Caco-2 (cell line): ENCODE measurements around the gene ALDH1A3. TPM values are rescaled to one million over a fixed set of nuclear protein-coding genes. Genes with fewer than 3 reads are reported as not detected.

Experiments used
- BruUV-seq: library from RNA; stranded (reverse); fragments of 400-500 nt; replicated peaks from 2 replicates; lab custom pipeline; 2021; lab: Mats Ljungman, UMichigan
- CTCF ChIA-PET: fragments of 300-600 bp; sonication (Branson Sonifier 250); formaldehyde crosslinking; loops from one replicate; lab custom pipeline; 2022; ENCODE audit warnings: antibody characterized with exemption; lab: Charles Lee
- POLR2A ChIA-PET: fragments of 300-600 bp; sonication (Branson Sonifier 250); formaldehyde crosslinking; loops from one replicate; lab custom pipeline; 2022; ENCODE audit warnings: antibody characterized with exemption; lab: Charles Lee
- DNase-seq, 2 experiments: peaks; one replicate each; pipeline versions ENCODE4 v3.0.0 to v3.0.0-alpha.2; 2020 to 2022
- H3K27me3 ChIP-seq: replicated peaks from 2 replicates; pipeline ENCODE4 v1.6.0; 2011; ENCODE audit warnings: low read length; ENCODE audit not compliant: control insufficient read depth, insufficient read depth
- H3K36me3 ChIP-seq: 2 replicates; pipeline ENCODE4 v1.5.1; 2011; ENCODE audit warnings: low read length; ENCODE audit not compliant: control insufficient read depth, insufficient read depth
- H3K4me1 ChIP-seq: fragments of 250-450 bp; sonication (Bioruptor Pico); 2 replicates; pipeline ENCODE4 v1.5.1; 2020; ENCODE audit warnings: mild to moderate bottlenecking
- H3K4me3 ChIP-seq: 2 replicates; pipeline ENCODE4 v1.5.1; 2011; ENCODE audit warnings: low read depth, mild to moderate bottlenecking, control low read depth, low read length
- H3K9me3 ChIP-seq: fragments of 250-450 bp; sonication (Bioruptor Pico); 2 replicates; pipeline ENCODE4 v1.5.1; 2020; ENCODE audit warnings: mild to moderate bottlenecking, moderate library complexity
- H3K27ac Mint-ChIP-seq: one replicate; pipeline ENCODE4 v1.8.0; 2022; ENCODE audit warnings: mixed read lengths; ENCODE audit not compliant: unreplicated experiment
- H3K27me3 Mint-ChIP-seq: one replicate; pipeline ENCODE4 v1.8.0; 2022; ENCODE audit warnings: mixed read lengths; ENCODE audit not compliant: insufficient read depth, unreplicated experiment
- H3K36me3 Mint-ChIP-seq: one replicate; pipeline ENCODE4 v1.8.0; 2022; ENCODE audit warnings: mild to moderate bottlenecking, mixed read lengths; ENCODE audit not compliant: insufficient read depth, unreplicated experiment
- H3K4me1 Mint-ChIP-seq: one replicate; pipeline ENCODE4 v1.8.0; 2022; ENCODE audit warnings: low read depth, mixed read lengths; ENCODE audit not compliant: unreplicated experiment
- H3K4me3 Mint-ChIP-seq: one replicate; pipeline ENCODE4 v1.8.0; 2022; ENCODE audit warnings: mild to moderate bottlenecking, moderate library complexity, mixed read lengths; ENCODE audit not compliant: unreplicated experiment
- H3K9me3 Mint-ChIP-seq: one replicate; pipeline ENCODE4 v1.8.0; 2022; ENCODE audit warnings: mixed read lengths; ENCODE audit not compliant: unreplicated experiment
- CTCF ChIP-seq, 2 experiments: fragments of 200-600 bp in 1 of 2; IDR thresholded peaks; 1 replicate in 1 of 2; 2 replicates in 1 of 2; pipeline versions ENCODE4 v1.5.1 to v1.8.0; 2011 to 2022; ENCODE audit warnings: antibody characterized with exemption in 1 of 2, control low read depth in 1 of 2, inconsistent platforms in 1 of 2, low read depth in 1 of 2, low read length in 1 of 2, mild to moderate bottlenecking in 1 of 2, moderate library complexity in 1 of 2; ENCODE audit not compliant: insufficient read depth in 1 of 2, severe bottlenecking in 1 of 2, unreplicated experiment in 1 of 2
- intact Hi-C: fragments of 100-400 bp; cut with micrococcal nuclease; formaldehyde crosslinking; loops from one replicate; pipeline ENCODE4 v1.10.0; 2022; ENCODE audit not compliant: unreplicated experiment
- total RNA-seq: library from RNA; stranded (reverse); gene quantifications from 2 replicates; pipeline ENCODE4 v1.2.3, GENCODE V29; 2022

ALDH1A3 gene
- total RNA-seq, 1 experiment from 2014 or later: 6.6 TPM

GRCh38 chr15:100908466-100908865 lies 28.8 kb downstream of the ALDH1A3 start:
- H3K27me3 Mint-ChIP-seq: no peaks in the 10 kb centered on the region
- BruUV-seq: no TSS peak
- no peaks in the 10 kb centered on the region for H3K4me1 ChIP-seq
- CTCF ChIA-PET: no interaction called here
- no peak for DNase-seq
- H3K27me3 ChIP-seq: no peaks in the 10 kb centered on the region
- no peak for TF ChIP-seq CTCF (IDR thresholded peaks at IDR 0.05; ENCODE audit: insufficient read depth in 1 of 2, low read depth in 1 of 2, low read length in 1 of 2, severe bottlenecking in 1 of 2, unreplicated experiment in 1 of 2)
- 0 out of 2 replicates have a peak, but pooled peaks cover 3% of the 10 kb centered on the region for H3K9me3 ChIP-seq
- H3K36me3 Mint-ChIP-seq: no peaks in the 10 kb centered on the region
- H3K36me3 ChIP-seq: no peaks in the 10 kb centered on the region
- H3K27ac Mint-ChIP-seq: no peak overlapping the region
- H3K4me1 Mint-ChIP-seq: no peaks in the 10 kb centered on the region
- POLR2A ChIA-PET: no interaction called here
- no peaks in the 10 kb centered on the region for H3K9me3 Mint-ChIP-seq
- no peak overlapping the region for H3K4me3 Mint-ChIP-seq
- intact Hi-C loops: no loop called here
- H3K4me3 ChIP-seq: no peak overlapping the region

GRCh38 chr15:100909565-100909964 lies 29.9 kb downstream of the ALDH1A3 start:
- Mint-ChIP-seq H3K27me3 (no peaks in the 10 kb centered on the region), H3K9me3 (no peaks in the 10 kb centered on the region), H3K4me1 (no peaks in the 10 kb centered on the region), H3K36me3 (peaks cover 7% of the 10 kb centered on the region), H3K27ac (no peak overlapping the region), H3K4me3 (no peak overlapping the region)
- Histone ChIP-seq H3K9me3 (0 out of 2 replicates have a peak, but pooled peaks cover 4% of the 10 kb centered on the region), H3K4me3 (no peak overlapping the region), H3K27me3 (no peaks in the 10 kb centered on the region), H3K36me3 (no peaks in the 10 kb centered on the region), H3K4me1 (no peaks in the 10 kb centered on the region)
- TF ChIP-seq CTCF (IDR thresholded peaks at IDR 0.05; ENCODE audit: insufficient read depth in 1 of 2, low read depth in 1 of 2, low read length in 1 of 2, severe bottlenecking in 1 of 2, unreplicated experiment in 1 of 2): no peak
- intact Hi-C loops: no loop called here
- POLR2A ChIA-PET: no interaction called here
- no TSS peak for BruUV-seq
- CTCF ChIA-PET: no interaction called here
- DNase-seq: no peak

GRCh38 chr15:100909989-100910955 lies 30.6 kb downstream of the ALDH1A3 start:
- Mint-ChIP-seq H3K36me3 (peaks cover 7% of the 10 kb centered on the region), H3K27ac (no peak overlapping the region), H3K4me3 (no peak overlapping the region), H3K9me3 (no peaks in the 10 kb centered on the region), H3K4me1 (no peaks in the 10 kb centered on the region), H3K27me3 (no peaks in the 10 kb centered on the region)
- Histone ChIP-seq H3K27me3 (no peaks in the 10 kb centered on the region), H3K36me3 (no peaks in the 10 kb centered on the region), H3K4me1 (no peaks in the 10 kb centered on the region), H3K4me3 (no peak overlapping the region), H3K9me3 (0 out of 2 replicates have a peak, but pooled peaks cover 4% of the 10 kb centered on the region)
- intact Hi-C loops: no loop called here
- no TSS peak for BruUV-seq
- no peak for DNase-seq
- CTCF ChIA-PET: no interaction called here
- POLR2A ChIA-PET: no interaction called here
- TF ChIP-seq CTCF (IDR thresholded peaks at IDR 0.05; ENCODE audit: insufficient read depth in 1 of 2, low read depth in 1 of 2, low read length in 1 of 2, severe bottlenecking in 1 of 2, unreplicated experiment in 1 of 2): peak in 1 of 2 experiments; percentile 41
